K562 (cell line): ENCODE results near the gene SPRY4. TPM values are rescaled to one million over a fixed set of nuclear protein-coding genes. Genes with fewer than 3 reads are reported as not detected.

Experiments used
- ATAC-seq: fragments of 200-7000 bp; cut with Tn5 transposase; 3 replicates; pipeline ENCODE4 v1.9.1; 2020; ENCODE audit warnings: moderate library complexity
- BruUV-seq: library from RNA; stranded (reverse); fragments of 400-500 nt; replicated peaks from 2 replicates; lab custom pipeline; 2021; lab: Mats Ljungman, UMichigan
- CTCF ChIA-PET: fragments of 300-600 bp; formaldehyde crosslinking; extraction: SDS; loops from one replicate; lab custom pipeline; 2021; ENCODE audit warnings: low intra/inter-chr PET ratio; lab: Yijun Ruan, JAX
- POLR2A ChIA-PET: fragments of 300-600, 350-650 bp; sonication (Branson Sonifier 250); formaldehyde crosslinking; extraction: SDS; loops from one replicate; lab custom pipeline; 2021; ENCODE audit warnings: antibody characterized with exemption, inconsistent platforms; lab: Yijun Ruan, JAX
- DNase-seq, 4 experiments: peaks; one replicate each; pipeline versions ENCODE4 v3.0.0 to v3.0.0-alpha.2; 2011 to 2018; ENCODE audit warnings: low spot score in 3 of 4, mixed read lengths in 3 of 4; ENCODE audit errors: extremely low read depth in 1 of 4
- FAIRE-seq: peaks from 2 replicates; lab custom pipeline; 2011; peaks lifted over from hg19 to GRCh38; lab: Jason Lieb, UNC
- H2AFZ ChIP-seq: 2 replicates; pipeline ENCODE4 v1.6.0; 2011; ENCODE audit warnings: low read depth, low read length, control low read depth, inconsistent platforms
- H3K27ac ChIP-seq: fragments of 200-600 bp; 3 replicates; pipeline ENCODE4 v1.8.0; 2011; ENCODE audit warnings: low read depth, mild to moderate bottlenecking, control low read depth, inconsistent platforms, low read length, moderate library complexity, mixed read lengths; ENCODE audit errors: extremely low read depth
- H3K27me3 ChIP-seq, 2 experiments: fragments of 300-600 bp in 1 of 2; 2 replicates in 1 of 2; 3 replicates in 1 of 2; pipeline versions ENCODE4 v1.6.0 to v1.8.0; 2011; ENCODE audit warnings: inconsistent platforms in 2 of 2, low read length in 2 of 2, mild to moderate bottlenecking in 1 of 2, mixed read lengths in 1 of 2, moderate library complexity in 1 of 2; ENCODE audit not compliant: control insufficient read depth in 2 of 2, insufficient read depth in 2 of 2
- H3K36me3 ChIP-seq: fragments of 300-600 bp; 3 replicates; pipeline ENCODE4 v1.8.0; 2011; ENCODE audit warnings: mild to moderate bottlenecking, low read length, inconsistent platforms; ENCODE audit not compliant: control insufficient read depth, insufficient read depth
- H3K4me1 ChIP-seq, 2 experiments: fragments of 200-600 bp in 1 of 2; replicated peaks in 1 of 2; 2 replicates in 1 of 2; 3 replicates in 1 of 2; pipeline versions ENCODE4 v1.5.1 to v1.8.0; 2011; ENCODE audit warnings: inconsistent platforms in 2 of 2, low read length in 2 of 2, mild to moderate bottlenecking in 1 of 2, mixed read lengths in 1 of 2, moderate library complexity in 1 of 2; ENCODE audit not compliant: control insufficient read depth in 2 of 2, insufficient read depth in 2 of 2
- H3K4me2 ChIP-seq: 2 replicates; pipeline ENCODE4 v1.6.1; 2011; ENCODE audit warnings: low read length, control low read depth, inconsistent platforms, mixed read lengths; ENCODE audit not compliant: insufficient read depth
- H3K4me3 ChIP-seq: fragments of 200-600 bp; sonication (generic), shearing (Covaris generic); 2 replicates; pipeline ENCODE4 v1.5.1; 2016; ENCODE audit warnings: control low read depth, inconsistent platforms
- H3K79me2 ChIP-seq: fragments of 200-600 bp; 3 replicates; pipeline ENCODE4 v1.8.0; 2011; ENCODE audit warnings: low read length, inconsistent platforms; ENCODE audit not compliant: control insufficient read depth, insufficient read depth
- H3K9ac ChIP-seq, 2 experiments: 2 replicates each; pipeline versions ENCODE4 v1.6.0 to v1.6.1; 2011; ENCODE audit warnings: low read depth in 2 of 2, low read length in 2 of 2, control low read depth in 1 of 2, inconsistent platforms in 1 of 2, mild to moderate bottlenecking in 1 of 2, mixed read lengths in 1 of 2; ENCODE audit not compliant: insufficient read depth in 1 of 2
- H3K9me1 ChIP-seq: one replicate; pipeline ENCODE4 v1.6.0; 2011; ENCODE audit warnings: inconsistent platforms, mild to moderate bottlenecking, low read length, moderate library complexity; ENCODE audit not compliant: control insufficient read depth, insufficient read depth
- H3K9me3 ChIP-seq: replicated peaks from 2 replicates; pipeline ENCODE4 v1.5.1; 2011; ENCODE audit warnings: low read depth, low read length, inconsistent platforms; ENCODE audit not compliant: control insufficient read depth, insufficient read depth
- H4K20me1 ChIP-seq: replicated peaks from 2 replicates; pipeline ENCODE4 v1.6.1; 2011; ENCODE audit warnings: low read length, inconsistent platforms, mixed read lengths; ENCODE audit not compliant: control insufficient read depth, insufficient read depth
- CTBP1 ChIP-seq: fragments of 450-650 bp; IDR thresholded peaks from 2 replicates; pipeline ENCODE4 v1.6.1; 2016; ENCODE audit warnings: borderline replicate concordance
- HLTF ChIP-seq: fragments of 450-650 bp; IDR thresholded peaks from 2 replicates; pipeline ENCODE4 v1.6.1; 2016
- NR4A1 ChIP-seq, 2 experiments: fragments of 250-450 bp in 1 of 2; fragments of 450-650 bp in 1 of 2; sonication (Bioruptor Pico) in 1 of 2; IDR thresholded peaks; 2 replicates each; pipeline versions ENCODE4 v1.4.0 to v1.6.1; 2016 to 2020; ENCODE audit warnings: mild to moderate bottlenecking in 2 of 2, missing compliant biosample characterization in 1 of 2, missing genetic modification characterization in 1 of 2, moderate library complexity in 1 of 2
- PTTG1 ChIP-seq: fragments of 450-650 bp; IDR thresholded peaks from 2 replicates; pipeline ENCODE4 v1.6.1; 2016; ENCODE audit warnings: low read depth, mild to moderate bottlenecking, missing genetic modification characterization, missing compliant biosample characterization
- SAP30 ChIP-seq: fragments of 200-600 bp; sonication (generic); IDR thresholded peaks from 2 replicates; pipeline ENCODE4 v1.6.1; 2012; ENCODE audit warnings: borderline replicate concordance, low read depth, mild to moderate bottlenecking, moderate library complexity, low read length, control low read depth, inconsistent platforms; ENCODE audit not compliant: insufficient read depth, poor library complexity, severe bottlenecking
- SRF ChIP-seq, 2 experiments: fragments of 250-450, 450-650 bp in 1 of 2; sonication (Bioruptor Pico) in 1 of 2; sonication (generic) in 1 of 2; formaldehyde crosslinking; IDR thresholded peaks; 2 replicates each; pipeline versions ENCODE4 v1.5.0 to v1.5.1; 2020 to 2022; ENCODE audit warnings: mild to moderate bottlenecking in 1 of 2, missing genetic modification reagents in 1 of 2
- TGIF2 ChIP-seq: sonication (generic); formaldehyde crosslinking; IDR thresholded peaks from 2 replicates; pipeline ENCODE4 v1.8.1; 2022; ENCODE audit warnings: mild to moderate bottlenecking, missing genetic modification reagents, moderate library complexity
- WGBS: fragments of 100-300 bp; shearing (Covaris generic); methylation state at CpG from one replicate; pipeline ENCODE4 v1.1.6; 2016; ENCODE audit warnings: low coverage, mixed read lengths; ENCODE audit not compliant: insufficient coverage; ENCODE audit errors: missing lambda C conversion rate; 5-methylcytosine and 5-hydroxymethylcytosine counted together
- in situ Hi-C: fragments of 300-500 bp; cut with MboI; formaldehyde crosslinking; loops from 4 replicates; pipeline ENCODE4 v1.15.0; 2018; ENCODE audit warnings: inconsistent platforms, mixed read lengths
- intact Hi-C: fragments of 100-400 bp; cut with micrococcal nuclease; formaldehyde crosslinking; loops from 2 replicates; pipeline ENCODE4 v1.14.2; 2022
- polyA plus RNA-seq, 8 experiments: library from polyadenylated mRNA; depleted of rRNA in 4 of 8; stranded (reverse) in 5 of 8; unstranded in 3 of 8; fragments of >200 nt; fragmentation: Nextera tagmentation in 2 of 8; fragmentation: Illumina TruSeq in 1 of 8; extraction: Ambion mirVana in 2 of 8; extraction: Trizol in 1 of 8; gene quantifications; 2 replicates each; pipeline versions ENCODE4 v1.2.1 to v1.2.3, GENCODE V29; 2011 to 2014; ENCODE audit warnings: inconsistent platforms in 1 of 8, missing spikeins in 1 of 8
- total RNA-seq, 7 experiments: library from RNA; depleted of rRNA in 6 of 7; stranded (reverse); fragments of >200 nt in 6 of 7; fragmentation: Illumina TruSeq in 2 of 7; extraction: Trizol in 2 of 7; gene quantifications; 2 replicates each; pipeline versions ENCODE4 v1.2.1 to v1.2.3, GENCODE V29; 2011 to 2021; ENCODE audit warnings: low replicate concordance in 1 of 7
- TF ChIP-seq, protein P1 (sequence below): fragments of 250-450 bp; sonication (Bioruptor Pico); IDR thresholded peaks from 2 replicates; pipeline ENCODE4 v1.5.0; 2020; ENCODE audit warnings: mild to moderate bottlenecking
- TF ChIP-seq, protein P2 (sequence below): conservative IDR thresholded peaks from 2 replicates; pipeline ENCODE4 v1.6.1; 2011; ENCODE audit warnings: low read depth, mild to moderate bottlenecking, low read length; ENCODE audit not compliant: control insufficient read depth
- TF ChIP-seq, protein P3 (sequence below): sonication (generic); formaldehyde crosslinking; IDR thresholded peaks from 2 replicates; pipeline ENCODE4 v1.8.1; 2023; ENCODE audit warnings: mild to moderate bottlenecking, missing genetic modification reagents
- TF ChIP-seq, protein P4 (sequence below), 2 experiments: fragments of 450-650 bp in 1 of 2; sonication (generic) in 1 of 2; formaldehyde crosslinking in 1 of 2; IDR thresholded peaks in 1 of 2; conservative IDR thresholded peaks in 1 of 2; 2 replicates each; pipeline versions ENCODE4 v1.6.1 to v1.8.1; 2016 to 2023; ENCODE audit warnings: mild to moderate bottlenecking in 2 of 2, moderate library complexity in 2 of 2, inconsistent platforms in 1 of 2, missing genetic modification reagents in 1 of 2

SPRY4 gene
- total and polyA plus RNA-seq, 9 of the 15 experiments (the other 6 are each of a cell fraction or from before 2014, with no cell fraction given), result 2.6 to 24.2 (median 9.5) TPM

DNA sequence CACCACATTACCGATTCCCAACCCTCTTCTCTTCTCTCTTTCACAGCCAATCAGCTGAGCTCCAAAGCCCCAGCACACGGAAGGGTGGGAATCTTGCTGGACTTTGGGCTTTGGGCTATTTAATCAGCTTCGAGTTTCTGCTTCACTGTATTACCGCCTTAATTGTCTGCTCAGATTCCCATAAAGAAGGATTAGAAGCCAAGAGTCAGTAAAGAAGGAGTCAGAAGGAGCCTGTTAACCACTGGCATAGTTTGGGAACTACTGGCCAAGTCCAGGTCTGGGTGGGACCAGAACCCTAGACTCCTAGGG lies 4.4 kb downstream of the SPRY4 start (continued):
- TF ChIP-seq SAP30 (no peak), PTTG1 (no peak), TGIF2 (CRISPR knock-in tag) (no peak)
- TF ChIP-seq, protein P1, sequence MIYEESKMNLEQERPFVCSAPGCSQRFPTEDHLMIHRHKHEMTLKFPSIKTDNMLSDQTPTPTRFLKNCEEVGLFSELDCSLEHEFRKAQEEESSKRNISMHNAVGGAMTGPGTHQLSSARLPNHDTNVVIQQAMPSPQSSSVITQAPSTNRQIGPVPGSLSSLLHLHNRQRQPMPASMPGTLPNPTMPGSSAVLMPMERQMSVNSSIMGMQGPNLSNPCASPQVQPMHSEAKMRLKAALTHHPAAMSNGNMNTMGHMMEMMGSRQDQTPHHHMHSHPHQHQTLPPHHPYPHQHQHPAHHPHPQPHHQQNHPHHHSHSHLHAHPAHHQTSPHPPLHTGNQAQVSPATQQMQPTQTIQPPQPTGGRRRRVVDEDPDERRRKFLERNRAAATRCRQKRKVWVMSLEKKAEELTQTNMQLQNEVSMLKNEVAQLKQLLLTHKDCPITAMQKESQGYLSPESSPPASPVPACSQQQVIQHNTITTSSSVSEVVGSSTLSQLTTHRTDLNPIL (CRISPR knock-in tag), result no peak

DNA sequence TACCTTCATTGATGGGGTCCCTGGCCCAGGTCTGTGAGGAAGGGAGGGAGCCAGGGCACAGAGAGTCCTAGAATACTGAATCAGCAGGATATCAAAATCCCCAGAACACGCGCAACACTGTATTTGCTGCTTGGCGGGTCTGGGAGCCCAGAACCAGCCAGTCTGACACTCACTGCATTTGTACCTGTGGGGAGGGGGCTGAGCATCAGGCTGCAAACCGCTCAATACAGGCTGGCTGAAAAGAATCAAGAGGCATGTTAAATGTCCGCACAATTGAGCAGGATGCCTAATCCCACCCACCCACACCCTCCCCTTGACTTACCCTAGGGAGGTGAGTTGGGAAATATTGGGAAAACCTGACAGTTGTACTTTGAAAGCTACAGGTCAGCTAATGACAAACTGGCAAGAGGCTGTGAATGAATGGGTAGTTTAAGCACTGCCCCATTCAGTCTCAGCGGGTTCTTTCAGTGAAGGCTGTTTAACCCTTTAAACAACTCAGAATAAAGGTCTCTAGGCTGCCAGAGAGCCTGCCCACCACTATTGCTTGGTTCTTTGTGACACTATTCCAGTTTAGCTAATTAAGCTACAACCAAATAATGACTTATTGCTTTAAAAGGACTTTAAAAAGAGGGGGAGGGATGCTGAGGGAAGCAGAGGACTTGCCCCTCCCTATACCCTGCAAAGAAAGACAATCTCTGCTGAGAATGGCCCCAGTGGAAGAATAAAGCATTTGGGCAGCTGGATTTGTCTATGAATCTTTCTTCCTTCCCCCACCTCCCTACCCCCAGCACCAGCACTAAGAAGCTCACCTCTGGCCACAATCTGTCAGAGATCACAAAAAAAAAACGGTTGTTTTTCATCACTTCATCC lies 5.0 kb downstream of the SPRY4 start:
- Histone ChIP-seq H3K9me3 (no peaks in the 10 kb centered on the region), H3K9ac (peak overlapping the region; percentile 33 to 60; a peak in 2 of 4 replicates), H4K20me1 (peaks cover 27% of the 10 kb centered on the region; the same call in 1 of the 2 replicates), H2AFZ (no peak overlapping the region; the same call in 1 of the 2 replicates), H3K4me1 (peaks cover 34 to 37% of the 10 kb centered on the region in 2 experiments), H3K9me1 (no peaks in the 10 kb centered on the region), H3K4me2 (peak overlapping the region; percentile 77), H3K27me3 (no peaks in the 10 kb centered on the region), H3K4me3 (peak overlapping the region; percentile 31; the same call in 1 of the 2 replicates), H3K27ac (no peak overlapping the region), H3K79me2 (peaks cover 100% of the 10 kb centered on the region), H3K36me3 (peaks cover 45% of the 10 kb centered on the region; the same call in 2 of the 3 replicates)
- intact Hi-C loops (loop anchor here (5.0 kb wide), 1 partner anchor 167 kb away; no protein-coding TSS in a partner anchor), in situ Hi-C loops (no loop called here)
- ChIA-PET CTCF (interaction anchor here (0.7 kb wide), 1 partner anchor 229 kb away, joined by 4 read pairs; no protein-coding TSS in a partner anchor), POLR2A (interaction anchor here (0.6 to 1.7 kb wide), 4 partner anchors 8 to 229 kb away, joined by 3 to 11 read pairs (median 4); no protein-coding TSS in a partner anchor)
- DNase-seq (no peak), ATAC-seq (no peak), FAIRE-seq (no peak)
- 71% methylated on average over 5 of the region's 7 CpGs for WGBS
- BruUV-seq, result no TSS peak
- TF ChIP-seq, protein P2, sequence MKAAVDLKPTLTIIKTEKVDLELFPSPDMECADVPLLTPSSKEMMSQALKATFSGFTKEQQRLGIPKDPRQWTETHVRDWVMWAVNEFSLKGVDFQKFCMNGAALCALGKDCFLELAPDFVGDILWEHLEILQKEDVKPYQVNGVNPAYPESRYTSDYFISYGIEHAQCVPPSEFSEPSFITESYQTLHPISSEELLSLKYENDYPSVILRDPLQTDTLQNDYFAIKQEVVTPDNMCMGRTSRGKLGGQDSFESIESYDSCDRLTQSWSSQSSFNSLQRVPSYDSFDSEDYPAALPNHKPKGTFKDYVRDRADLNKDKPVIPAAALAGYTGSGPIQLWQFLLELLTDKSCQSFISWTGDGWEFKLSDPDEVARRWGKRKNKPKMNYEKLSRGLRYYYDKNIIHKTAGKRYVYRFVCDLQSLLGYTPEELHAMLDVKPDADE, result no peak
- TF ChIP-seq, protein P3, sequence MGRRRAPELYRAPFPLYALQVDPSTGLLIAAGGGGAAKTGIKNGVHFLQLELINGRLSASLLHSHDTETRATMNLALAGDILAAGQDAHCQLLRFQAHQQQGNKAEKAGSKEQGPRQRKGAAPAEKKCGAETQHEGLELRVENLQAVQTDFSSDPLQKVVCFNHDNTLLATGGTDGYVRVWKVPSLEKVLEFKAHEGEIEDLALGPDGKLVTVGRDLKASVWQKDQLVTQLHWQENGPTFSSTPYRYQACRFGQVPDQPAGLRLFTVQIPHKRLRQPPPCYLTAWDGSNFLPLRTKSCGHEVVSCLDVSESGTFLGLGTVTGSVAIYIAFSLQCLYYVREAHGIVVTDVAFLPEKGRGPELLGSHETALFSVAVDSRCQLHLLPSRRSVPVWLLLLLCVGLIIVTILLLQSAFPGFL (CRISPR knock-in tag), result no peak
- TF ChIP-seq, protein P4, sequence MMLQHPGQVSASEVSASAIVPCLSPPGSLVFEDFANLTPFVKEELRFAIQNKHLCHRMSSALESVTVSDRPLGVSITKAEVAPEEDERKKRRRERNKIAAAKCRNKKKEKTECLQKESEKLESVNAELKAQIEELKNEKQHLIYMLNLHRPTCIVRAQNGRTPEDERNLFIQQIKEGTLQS (IDR thresholded peaks at IDR 0.05), result no peak
- TF ChIP-seq, protein P4 (CRISPR knock-in tag; conservative IDR thresholded peaks at IDR 0.05), result no peak
- TF ChIP-seq HLTF, result no peak
- no peak for TF ChIP-seq NR4A1 (CRISPR knock-in tag; IDR thresholded peaks at IDR 0.05)
- TF ChIP-seq NR4A1 (tag; IDR thresholded peaks at IDR 0.05), result no peak
- no peak for TF ChIP-seq CTBP1
- no peak for TF ChIP-seq SRF (CRISPR knock-in tag; IDR thresholded peaks at IDR 0.05)
